GM18907 (cell line): ENCODE results near the gene TBC1D22A.

ENCODE experiments used
- ATAC-seq: cut with Tn5 transposase; IDR thresholded peaks from one replicate; pipeline ENCODE4 v1.9.1; 2021; ENCODE audit warnings: mild to moderate bottlenecking, moderate library complexity; ENCODE audit not compliant: unreplicated experiment

TBC1D22A gene

DNA sequence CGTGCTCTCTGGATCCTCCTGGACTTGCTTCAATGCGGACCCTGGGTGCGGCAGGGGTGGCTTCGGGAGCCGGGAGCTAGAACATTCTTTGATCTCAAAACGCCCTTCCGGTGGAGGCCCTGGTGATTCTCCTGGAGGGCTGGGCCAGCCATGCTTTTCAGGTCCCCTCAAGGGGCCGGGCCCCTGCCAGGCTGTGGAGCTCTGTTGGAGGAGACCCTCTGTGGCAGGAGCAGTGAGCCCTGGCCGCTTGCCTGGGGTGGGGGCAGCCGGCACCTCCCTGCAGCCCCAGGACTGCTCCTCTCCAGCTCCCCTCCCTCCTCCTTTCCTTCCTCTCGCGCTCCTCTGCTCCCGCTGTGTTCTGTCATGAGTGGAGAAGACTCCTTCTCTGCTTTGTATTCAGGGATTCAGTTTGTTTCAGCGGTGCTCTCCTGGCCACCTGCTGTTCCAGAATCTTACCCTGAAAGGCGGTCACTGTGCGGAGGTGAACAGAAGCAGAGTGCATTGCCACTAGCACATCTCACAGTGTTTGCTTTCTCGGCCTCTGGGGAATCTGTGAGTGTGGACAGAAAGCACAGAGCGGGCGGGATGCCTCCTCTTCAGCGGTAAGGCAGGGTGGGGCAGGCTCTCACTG lies 289.1 kb downstream of the TBC1D22A start:
- no peak for ATAC-seq

DNA sequence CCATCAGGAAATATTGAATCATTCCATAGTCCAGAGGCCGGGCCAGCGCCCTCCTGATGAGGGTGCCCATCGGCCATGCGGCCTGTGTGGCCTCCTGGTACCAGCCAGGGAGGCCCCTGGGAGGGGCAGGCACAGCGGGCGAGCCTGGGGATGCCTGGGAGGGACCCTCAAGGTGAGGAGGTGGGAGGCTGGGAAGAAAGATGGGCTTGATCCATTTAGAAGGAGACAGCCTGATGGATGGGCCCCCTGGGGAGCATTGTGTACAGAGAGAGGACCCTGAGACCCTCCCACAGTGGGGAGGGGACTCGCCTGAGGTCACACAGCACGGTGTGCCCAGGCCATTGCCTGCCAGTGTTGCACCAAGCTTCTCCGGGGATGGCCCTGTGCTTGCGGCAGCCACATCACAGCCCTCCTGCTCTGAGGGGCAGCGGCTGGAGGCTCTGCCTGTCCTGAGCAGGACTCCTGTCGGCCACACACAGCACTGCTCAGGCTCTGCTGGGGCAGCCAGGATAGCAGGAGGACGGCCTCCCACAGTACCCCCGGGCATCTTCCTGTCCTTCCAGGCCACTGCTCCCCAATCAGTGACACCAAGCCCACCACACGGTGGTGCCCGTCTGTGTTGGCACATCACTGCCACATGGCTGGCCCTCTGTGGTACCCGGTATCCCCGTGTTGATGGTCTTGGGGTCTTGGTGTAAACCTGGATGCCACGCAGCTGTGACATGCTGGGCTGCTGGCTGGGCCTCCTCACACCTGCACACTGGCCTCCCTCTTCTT lies 290.0 kb downstream of the TBC1D22A start:
- no peak for ATAC-seq

DNA sequence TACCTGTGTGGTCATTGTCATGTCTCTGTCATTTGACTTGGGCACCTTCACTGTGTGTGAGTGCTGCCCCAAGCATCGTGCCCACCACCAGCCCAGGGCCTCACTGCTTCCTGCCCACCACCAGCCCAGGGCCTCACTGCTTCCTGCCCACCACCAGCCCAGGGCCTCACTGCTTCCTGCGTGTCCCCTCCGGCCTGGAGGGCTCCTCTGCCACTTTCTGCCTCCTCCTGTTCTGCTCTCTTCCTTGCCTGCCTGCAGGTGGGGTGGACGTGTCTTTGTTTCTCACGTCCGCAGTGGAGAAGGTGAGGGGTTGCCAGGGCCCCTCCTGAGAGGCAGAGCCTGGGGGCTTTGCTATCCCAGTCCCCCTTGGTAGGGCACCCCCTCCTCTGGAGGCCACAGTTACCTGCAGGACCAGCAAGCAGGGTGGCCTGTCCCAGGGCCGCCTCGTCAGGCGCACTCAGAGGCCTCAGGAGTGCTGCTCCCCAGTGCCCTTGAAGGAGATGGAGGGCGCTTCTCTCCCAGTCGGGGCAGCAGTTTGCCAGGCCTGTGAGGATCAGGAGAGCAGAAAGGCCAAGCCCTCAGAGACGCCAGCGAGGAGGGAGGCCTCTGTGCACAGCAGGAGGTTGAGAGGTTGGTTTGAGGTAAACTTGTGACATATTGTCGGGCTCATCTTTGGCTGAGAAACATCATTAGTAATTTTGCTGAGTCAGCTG lies 290.7 kb downstream of the TBC1D22A start:
- ATAC-seq, result no peak

DNA sequence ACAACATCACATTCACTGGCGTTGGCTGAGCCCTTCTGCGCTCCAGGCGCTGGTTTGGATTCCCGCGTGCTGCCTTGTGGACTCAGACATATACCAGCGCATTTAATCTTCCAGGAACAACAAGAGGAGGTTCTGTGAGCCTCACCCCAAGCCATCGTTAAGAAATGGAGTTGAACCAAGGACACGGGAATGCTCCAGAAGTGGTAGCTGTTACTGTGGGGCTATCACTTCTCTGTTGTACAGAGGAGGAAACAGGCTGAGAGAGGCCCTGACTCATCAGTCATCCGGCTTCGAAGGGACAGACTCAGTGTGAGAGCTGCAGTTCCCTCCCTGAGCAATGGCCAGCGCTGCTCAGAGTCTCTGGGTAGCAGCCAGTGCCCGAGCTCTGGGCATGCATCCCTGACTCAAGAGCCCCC lies 291.3 kb downstream of the TBC1D22A start:
- no peak for ATAC-seq

DNA sequence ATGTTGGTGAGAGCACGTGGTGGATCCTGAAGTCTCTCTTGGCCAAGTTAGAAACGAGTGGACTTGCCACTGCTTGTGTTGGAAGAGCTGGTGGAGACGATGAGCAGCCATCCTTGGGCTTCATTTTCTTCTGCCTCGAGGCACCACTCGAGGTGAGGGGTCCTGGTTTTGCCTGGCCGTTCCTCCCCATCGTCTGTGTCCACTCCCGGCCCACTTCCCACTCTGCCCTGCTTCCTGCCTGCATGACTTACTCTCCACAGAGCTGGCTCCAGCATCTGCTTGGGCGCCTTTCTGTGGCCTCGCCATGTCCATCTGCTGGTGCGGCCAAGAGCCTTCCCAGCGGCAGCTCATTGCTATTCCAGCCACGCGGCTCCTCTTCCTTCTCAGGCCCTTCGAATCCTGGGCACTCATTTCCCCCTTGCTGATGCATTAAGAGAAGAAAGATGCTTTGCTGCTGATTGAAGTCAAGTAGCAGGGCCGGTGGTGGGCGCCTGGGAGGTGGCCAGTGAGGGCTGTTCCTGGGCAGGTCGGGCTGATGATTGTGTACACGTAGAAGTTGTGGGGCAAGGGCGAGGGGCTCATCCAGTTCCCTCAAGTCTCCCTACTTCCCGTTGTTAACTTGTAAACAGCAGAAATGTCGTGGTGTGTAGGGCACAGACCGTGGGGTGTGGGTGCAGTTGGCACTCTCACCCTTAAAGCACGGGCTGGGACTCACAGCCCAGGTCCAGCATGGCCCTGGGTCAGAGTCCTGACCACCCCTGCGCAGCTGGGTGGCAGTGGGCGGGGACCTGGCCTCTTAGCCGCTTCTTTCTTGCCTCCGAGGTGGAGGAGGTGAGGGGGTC lies 292.0 kb downstream of the TBC1D22A start:
- ATAC-seq, result no peak

DNA sequence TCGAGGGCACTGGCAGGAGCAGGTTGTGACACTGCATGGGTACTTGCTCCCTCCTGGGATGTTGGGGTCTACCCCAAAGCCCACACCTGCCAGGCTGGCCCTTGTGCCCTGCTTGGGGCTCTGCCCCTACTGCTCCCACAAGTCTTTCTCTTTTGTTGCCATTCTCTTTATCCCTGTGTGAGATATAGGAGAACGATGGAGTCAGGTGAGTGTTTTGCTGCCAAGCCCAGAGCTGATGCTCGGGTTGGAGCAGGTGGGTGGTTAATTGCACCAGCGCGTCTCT lies 292.6 kb downstream of the TBC1D22A start:
- ATAC-seq, result no peak

DNA sequence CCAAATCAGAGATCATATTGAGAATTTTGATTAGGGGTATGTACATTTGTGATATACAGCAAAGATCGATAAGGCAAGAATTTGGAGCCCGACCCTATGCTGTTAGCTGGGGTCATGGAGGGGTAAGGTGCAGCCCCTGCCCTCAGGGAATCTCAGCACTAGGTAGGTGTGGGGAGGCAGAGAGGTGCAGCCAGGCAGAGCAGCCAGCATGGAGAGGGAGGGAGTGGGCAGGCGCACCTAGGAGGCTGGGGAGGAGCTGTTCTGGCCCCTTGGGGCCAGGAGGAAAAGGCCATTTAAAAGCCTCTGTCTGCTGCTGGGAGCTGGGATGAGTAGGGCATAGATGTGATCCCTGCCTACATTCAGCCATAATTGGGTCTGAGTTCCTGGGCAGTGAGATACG lies 293.0 kb downstream of the TBC1D22A start:
- no peak for ATAC-seq

DNA sequence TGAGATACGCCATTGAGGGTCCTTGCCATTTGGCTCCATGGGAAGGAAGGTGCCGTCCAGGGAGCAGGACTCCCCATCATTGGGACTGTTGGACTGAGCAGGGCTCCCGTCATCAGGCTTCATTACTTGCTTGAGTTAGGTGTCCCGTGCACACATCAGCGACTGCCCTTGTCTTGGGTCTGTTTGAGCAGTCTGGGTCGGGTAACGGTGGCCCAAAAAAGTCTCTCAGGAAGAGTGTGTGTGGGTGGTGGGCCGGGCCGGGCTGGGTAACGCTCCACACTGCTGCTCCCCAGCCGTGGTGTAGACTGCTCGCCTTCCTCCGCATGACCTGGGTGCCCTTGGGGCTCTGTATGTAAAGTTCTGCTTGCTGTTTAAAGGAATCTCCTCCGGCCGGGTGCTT lies 293.5 kb downstream of the TBC1D22A start:
- ATAC-seq, result no peak

DNA sequence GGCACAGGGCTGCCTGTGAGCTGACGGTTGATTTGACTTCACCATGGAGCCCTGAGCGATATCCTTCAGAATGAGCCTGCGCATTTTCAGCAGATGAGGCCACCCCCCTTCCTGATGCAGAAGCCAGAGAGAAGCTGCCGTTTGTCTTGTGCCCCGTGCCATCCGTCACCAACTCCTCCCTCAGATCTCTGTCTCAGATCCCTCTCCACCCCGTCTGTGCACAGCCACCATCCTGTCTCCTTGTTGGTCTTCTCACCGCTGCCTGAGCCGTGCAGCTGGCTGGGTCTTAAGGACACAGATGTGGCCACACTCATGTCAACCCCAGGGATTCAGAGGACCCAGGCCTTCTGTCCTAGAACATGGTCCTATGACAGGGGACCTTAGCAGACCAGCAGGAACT lies 293.9 kb downstream of the TBC1D22A start:
- no peak for ATAC-seq

DNA sequence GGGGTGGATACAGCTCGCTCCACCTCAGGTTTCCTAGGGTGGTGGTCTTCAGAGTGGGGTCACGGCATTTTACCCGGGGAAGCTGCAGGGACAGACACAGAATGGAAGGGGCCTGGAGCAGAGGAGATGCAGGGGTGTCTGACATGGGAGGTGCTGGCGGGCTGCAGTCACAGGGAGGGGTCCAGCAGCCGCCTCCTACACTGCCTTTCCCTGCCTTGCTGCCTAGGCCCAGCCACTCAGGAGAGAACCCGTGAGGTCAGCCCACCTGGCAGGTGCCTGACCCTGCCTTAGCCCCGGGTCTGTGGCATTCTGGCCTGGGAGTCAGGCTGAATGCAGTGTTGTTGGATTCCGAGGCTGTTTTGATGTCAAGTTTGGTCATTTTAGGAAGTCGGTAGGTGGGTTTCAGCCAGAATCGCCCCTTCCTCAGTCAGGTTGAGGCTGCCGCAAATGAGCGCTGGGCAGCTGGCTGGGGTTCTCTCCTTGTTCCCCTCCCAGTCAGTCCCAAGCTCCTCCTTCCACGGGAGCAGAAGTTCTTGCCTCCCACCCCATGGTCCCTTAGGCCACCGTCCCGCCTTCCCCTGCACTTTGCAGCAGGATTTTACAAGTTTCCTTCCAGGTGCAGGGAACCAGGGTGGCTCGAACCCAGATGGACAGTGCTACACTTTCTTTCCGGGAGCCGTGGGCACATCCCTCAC lies 294.5 kb downstream of the TBC1D22A start:
- ATAC-seq, result no peak

DNA sequence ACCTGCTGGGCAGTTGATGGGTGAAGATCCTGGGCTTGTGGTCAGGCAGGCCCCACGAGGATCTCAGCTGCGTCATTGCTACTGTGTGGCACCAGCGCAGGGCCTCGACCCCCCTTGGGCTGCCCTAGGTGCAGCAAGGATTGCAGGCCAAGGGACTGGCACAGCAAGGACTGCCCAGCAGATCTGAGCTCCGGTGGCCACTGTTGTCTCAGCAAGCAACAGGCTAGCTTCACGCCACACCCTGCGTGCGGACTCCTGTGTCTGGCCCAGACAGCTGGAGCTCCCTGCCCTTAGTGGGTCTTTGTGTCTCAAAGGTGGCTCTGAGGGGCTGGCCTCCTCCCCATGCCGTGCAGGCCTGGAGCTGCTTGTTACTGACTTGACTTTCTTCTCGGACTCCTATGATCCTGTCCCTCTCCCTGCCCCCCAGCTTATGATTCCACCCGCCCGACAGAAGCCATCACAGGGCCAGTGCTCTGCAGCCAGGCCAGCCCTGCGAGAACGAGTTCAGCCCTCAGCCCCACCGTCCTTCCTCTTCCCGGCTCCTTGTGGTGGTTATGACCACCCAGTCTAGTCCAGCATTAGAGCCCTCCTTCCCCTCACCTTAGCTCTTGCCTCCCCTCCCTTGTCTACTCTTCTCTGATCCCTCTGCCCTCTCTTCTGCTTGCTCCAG lies 295.6 kb downstream of the TBC1D22A start:
- no peak for ATAC-seq

DNA sequence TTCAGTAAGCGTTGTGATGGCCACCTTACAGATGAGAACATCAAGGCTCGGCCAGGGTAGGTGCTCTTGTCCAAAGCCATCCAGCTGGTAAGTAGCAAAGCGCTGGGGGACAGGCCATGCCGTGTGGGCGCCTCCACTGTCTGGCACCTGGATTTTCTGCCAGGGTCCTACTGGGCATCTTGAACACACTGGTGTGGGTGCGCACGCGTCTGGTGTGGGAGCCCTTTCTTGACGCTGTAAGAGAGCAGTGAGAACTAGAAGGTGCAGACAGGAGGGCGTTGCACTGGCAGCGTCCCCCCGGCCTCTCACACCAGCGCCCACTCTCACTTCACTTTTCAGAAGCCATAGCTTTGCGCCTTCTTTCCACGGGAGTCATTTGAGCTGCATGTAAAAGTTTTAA lies 296.6 kb downstream of the TBC1D22A start:
- ATAC-seq, result no peak

DNA sequence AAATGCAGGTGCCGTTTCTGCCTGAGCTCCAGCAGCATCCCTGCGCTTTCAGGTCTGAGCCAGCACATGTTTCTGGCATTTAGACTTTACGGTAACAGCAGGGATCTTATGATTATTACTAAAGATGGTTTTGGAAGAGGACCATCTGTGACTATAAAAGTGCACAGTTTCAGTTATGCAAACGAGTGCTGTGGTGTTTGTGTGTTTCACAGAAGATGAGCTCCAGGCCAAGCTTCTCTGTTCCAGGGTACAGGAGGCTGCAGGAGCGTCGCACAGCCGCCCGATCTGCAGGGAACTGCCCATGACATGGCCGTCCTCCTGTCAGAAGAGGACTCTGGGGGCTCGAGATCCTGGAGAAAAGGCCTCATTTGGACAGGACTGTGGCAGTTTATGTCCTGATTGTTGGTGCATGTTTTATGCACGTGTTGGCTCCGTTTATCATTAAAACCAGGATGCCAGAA lies 297.3 kb downstream of the TBC1D22A start:
- no peak for ATAC-seq

DNA sequence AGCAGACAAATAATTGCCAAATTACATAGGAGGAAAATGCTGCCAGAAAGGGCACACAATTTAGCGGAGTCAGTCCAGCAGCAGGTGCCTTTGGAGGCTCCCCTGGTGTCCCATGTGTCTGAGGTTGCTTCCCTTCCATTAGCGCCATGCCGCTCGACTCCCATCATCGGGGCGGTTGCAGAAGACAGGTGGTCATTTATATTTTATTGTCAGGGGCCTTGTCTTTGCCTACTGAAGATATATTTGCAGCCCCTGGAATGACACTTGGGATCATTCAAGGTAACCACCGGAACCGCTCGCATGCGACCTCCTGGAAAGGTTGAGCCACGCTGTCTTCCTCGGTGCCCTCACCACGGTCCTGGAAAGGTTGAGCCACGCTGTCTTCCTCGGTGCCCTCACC lies 298.3 kb downstream of the TBC1D22A start:
- ATAC-seq, result no peak

DNA sequence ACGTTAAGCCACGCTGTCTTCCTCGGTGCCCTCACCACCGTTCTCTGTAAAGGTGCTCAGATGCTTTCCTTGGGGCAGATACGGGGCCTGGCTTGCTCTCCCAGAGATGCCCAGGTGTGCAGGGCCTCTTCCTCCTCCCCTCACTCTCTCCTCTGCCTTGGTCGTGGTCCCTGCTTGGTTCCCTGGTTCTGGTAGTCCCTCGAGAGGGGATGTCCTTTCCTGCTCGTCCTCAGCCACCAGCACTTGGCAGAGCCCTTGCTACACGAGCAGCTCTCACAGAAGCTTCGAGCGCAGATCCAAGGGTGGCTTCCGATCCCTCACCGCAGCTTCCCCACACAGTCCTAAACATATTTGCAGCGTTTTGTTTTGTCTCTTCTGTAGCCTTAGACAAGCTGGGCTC lies 298.8 kb downstream of the TBC1D22A start:
- no peak for ATAC-seq

DNA sequence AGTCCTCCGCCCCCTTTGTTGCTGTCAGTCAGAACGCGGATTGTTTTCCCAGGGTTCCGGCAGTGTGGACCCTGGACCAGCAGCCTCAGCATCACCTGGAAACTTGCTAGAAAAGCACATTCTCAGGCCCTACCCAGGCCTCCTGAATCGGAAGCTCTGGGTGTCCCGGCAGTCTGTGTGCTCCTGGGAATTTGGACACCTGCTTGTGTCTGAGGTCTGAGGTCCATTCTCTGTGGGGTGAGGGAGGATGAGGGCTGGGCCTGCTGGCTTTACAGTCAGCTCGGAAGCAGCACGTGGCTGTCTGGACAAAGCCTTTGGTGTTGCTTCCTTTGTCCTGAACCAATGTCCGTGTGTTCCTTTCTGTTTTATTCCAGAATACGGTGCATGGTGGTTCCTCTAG lies 299.7 kb downstream of the TBC1D22A start:
- no peak for ATAC-seq

DNA sequence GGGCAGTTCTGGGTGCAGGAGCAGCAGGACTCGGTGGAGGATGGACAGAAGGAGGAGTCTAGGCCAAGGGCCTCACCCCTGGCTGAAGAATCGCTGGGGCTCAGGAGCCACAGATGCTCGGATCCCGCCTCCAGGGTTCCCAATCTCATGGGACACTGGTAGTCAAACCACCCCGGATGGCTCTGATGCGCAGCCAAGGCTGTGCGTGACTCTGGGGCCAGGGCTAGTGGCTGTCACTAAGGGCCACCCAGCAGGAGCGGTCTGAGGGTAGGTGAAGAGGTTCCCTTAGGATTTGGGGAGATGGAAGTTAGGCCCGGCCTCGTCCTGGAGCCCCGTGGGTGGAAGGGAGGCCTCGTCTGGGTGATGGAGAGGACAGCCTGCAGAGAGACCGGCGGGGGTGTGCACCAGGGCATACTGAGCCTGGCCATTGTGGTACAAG lies 300.6 kb downstream of the TBC1D22A start:
- ATAC-seq, result no peak

DNA sequence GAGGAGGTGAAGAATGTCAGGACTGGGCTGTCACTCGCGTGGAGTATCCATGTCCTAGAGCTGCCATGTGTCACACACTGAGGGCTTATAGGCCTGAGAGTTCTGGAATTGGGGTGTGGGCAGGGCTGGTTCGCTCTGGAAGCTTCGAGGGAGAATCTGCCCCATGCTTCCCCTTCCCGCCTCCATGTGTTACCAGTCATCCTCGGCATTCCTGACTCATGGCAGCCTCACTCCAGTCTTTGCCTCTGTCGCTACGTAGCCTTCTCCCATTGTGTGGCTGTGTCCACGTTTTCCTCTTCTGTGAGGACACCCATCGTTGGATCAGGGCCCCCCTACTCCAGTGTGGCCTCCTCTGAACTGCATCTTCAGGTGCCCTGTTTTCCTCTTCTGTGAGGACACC lies 301.2 kb downstream of the TBC1D22A start:
- no peak for ATAC-seq

DNA sequence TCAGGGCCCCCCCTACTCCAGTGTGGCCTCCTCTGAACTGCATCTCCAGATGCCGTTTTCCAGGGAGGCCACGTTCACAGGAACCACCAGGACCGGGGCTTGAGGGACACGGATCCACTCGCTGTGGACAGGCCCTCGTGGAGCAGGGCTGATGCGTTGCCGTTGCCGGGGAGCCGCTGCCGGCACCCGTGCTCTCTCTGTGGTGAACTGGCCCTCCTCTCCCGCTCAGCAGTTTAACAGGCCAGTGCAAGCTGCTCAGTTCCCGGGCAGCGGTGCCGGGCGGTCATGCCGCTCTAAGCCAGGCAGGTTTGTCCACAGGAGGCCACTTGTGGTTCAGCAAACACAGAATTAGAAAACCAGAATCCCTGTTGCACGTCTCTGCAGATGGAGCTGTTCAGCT lies 301.6 kb downstream of the TBC1D22A start:
- no peak for ATAC-seq

DNA sequence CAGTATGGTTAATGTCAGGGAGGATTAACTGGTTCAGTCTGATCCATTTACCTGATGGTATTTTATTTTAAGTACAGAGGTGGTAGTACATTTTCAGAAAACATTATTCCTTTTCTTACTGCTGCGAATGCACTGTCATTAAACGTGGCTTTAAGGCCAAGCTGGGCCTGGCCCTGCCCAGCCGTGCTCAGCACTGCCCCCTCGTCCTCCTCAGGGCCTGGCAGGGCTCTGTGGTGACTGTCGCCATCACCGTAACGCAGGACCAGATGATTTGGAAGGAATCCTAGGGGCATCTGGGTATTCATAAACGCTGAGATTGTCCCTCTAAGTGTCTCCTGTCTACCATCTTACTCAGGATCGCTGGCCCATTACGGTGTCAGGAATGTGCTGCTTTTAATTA lies 302.0 kb downstream of the TBC1D22A start:
- no peak for ATAC-seq
